Stimulated activated naive CD8-positive, alpha-beta T cell treated with anti-CD3 and anti-CD28 coated beads, Interleukin-15, Interleukin-2, amounts not matched to agents 100 ng/mL and 50 ng/mL, for 24 hours (primary cell): ENCODE measurements around the gene ZYG11B.
"Not testable (repeated sequence)": the region's sequence is repeated elsewhere in the genome, so short reads cannot be mapped to it uniquely, and the experiment has no call there.

Experiments
- H3K27ac Mint-ChIP-seq: one replicate; pipeline ENCODE4 v1.8.0; 2021; ENCODE audit warnings: mild to moderate bottlenecking, mixed read lengths
- H3K27me3 Mint-ChIP-seq: one replicate; pipeline ENCODE4 v1.8.0; 2021; ENCODE audit warnings: mixed read lengths
- H3K36me3 Mint-ChIP-seq: one replicate; pipeline ENCODE4 v1.8.0; 2021; ENCODE audit warnings: low read depth, mixed read lengths
- H3K4me1 Mint-ChIP-seq: one replicate; pipeline ENCODE4 v1.8.0; 2021; ENCODE audit warnings: low read depth, mixed read lengths
- H3K4me3 Mint-ChIP-seq: one replicate; pipeline ENCODE4 v1.8.0; 2021; ENCODE audit warnings: mild to moderate bottlenecking, mixed read lengths
- H3K9me3 Mint-ChIP-seq: one replicate; pipeline ENCODE4 v1.8.0; 2021; ENCODE audit warnings: mixed read lengths

Gene ZYG11B

DNA sequence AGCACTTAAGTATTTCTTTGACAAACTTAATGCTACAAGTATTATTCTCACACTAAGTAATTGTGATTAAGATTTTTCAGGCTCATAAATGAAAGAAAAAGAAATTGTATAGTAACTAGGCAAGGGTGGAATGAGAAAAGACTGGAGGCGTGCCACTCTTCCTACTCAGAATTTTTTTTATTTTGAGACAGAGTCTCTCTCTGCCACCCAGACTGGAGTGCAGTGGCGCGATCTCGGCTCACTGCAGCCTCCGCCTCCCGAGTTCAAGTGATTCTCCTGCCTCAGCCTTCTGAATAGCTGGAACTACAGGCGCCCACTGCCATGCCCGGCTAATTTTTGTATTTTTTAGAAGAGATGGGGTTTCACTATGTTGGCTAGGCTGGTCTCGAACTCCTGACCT lies 9.1 kb downstream of the ZYG11B start:
- H3K27me3 Mint-ChIP-seq, H3K36me3 Mint-ChIP-seq, H3K4me1 Mint-ChIP-seq, H3K4me3 Mint-ChIP-seq, H3K9me3 Mint-ChIP-seq, H3K27ac Mint-ChIP-seq: not testable (repeated sequence)

DNA sequence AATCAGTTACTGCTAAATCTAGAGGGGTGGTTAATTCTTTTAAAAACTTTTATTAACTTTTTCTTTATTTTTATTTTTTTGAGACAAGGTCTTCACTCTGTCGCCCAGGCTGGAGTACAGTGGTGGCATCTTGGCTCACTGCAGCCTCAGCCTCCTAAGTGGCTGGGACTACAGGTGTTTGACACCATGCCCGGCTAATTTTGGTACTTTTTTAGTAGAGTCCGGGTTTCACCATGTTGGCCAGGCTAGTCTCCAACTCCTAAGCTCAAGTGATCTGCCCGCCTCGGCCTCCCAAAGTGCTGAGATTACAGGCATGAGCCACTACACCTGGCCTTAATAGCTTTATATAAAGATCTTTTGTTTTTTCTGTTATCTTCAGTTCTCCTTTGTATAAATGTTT lies 11.9 kb downstream of the ZYG11B start:
- H3K4me1 Mint-ChIP-seq = peaks cover 12% of the 10 kb centered on the region
- H3K9me3 Mint-ChIP-seq = no peaks in the 10 kb centered on the region
- no peaks in the 10 kb centered on the region for H3K27me3 Mint-ChIP-seq
- H3K27ac Mint-ChIP-seq = no peak overlapping the region
- peaks cover 10% of the 10 kb centered on the region for H3K36me3 Mint-ChIP-seq
- H3K4me3 Mint-ChIP-seq = no peak overlapping the region

DNA sequence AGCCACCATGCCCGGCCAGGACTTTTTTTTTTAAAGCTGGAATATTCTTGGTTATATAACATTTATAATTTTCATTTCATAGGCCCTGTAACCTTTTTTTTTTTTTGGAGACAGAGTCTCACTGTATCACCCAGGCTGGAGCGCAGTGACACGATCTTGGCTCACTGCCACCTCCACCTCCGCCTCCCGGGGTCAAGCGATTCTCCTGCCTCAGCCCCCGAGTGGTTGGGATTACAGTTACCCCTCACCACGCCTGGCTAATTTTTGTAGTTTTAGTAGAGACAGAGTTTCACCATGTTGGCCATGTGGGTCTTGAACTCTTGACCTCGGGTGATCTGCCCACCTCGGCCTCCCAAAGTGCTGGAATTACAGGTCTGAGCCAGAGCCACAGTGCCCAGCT lies 12.6 kb downstream of the ZYG11B start:
- no peak overlapping the region for H3K4me3 Mint-ChIP-seq
- H3K36me3 Mint-ChIP-seq = peaks cover 10% of the 10 kb centered on the region
- no peak overlapping the region for H3K27ac Mint-ChIP-seq
- H3K9me3 Mint-ChIP-seq = no peaks in the 10 kb centered on the region
- peaks cover 12% of the 10 kb centered on the region for H3K4me1 Mint-ChIP-seq
- H3K27me3 Mint-ChIP-seq = no peaks in the 10 kb centered on the region

DNA sequence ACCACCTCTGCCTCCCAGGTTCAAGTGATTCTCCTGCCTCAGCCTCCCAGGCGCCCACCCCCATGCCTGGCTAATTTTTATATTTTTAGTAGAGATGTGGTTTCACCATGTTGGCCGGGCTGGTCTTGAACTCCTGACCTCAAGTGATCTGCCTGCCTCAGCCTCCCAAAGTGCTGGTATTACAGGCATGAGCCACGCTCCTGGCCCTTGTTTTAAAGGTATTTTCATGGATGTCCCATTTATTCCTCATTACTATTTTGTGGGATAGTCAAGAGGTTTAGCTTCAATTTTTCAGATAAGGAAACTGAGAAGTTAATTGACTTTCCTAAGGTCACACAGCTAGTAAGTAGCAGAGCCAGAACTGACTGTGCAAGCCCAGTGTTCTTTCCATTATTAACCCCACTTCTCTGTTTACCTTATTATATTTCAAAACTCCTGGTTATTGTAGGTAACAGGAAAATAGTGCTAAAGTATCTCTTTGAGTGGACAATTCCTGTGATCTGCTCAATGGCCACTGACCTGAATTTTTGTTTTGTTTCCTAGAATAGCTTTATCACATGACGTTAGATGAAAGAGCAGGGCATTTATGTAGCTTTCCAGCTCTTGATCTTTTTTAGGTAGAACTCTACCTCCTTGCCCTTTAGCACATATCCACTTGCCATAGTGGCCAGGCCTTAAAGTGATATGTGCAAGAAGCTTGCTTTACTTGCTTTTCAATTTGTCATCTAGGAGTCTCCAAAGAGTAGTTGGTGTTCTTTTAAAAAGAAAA lies 13.6 kb downstream of the ZYG11B start:
- H3K4me3 Mint-ChIP-seq = no peak overlapping the region
- peak overlapping the region; percentile 11 for H3K27ac Mint-ChIP-seq
- H3K36me3 Mint-ChIP-seq = peaks cover 10% of the 10 kb centered on the region
- H3K27me3 Mint-ChIP-seq = no peaks in the 10 kb centered on the region
- H3K4me1 Mint-ChIP-seq = peaks cover 12% of the 10 kb centered on the region
- H3K9me3 Mint-ChIP-seq = no peaks in the 10 kb centered on the region

DNA sequence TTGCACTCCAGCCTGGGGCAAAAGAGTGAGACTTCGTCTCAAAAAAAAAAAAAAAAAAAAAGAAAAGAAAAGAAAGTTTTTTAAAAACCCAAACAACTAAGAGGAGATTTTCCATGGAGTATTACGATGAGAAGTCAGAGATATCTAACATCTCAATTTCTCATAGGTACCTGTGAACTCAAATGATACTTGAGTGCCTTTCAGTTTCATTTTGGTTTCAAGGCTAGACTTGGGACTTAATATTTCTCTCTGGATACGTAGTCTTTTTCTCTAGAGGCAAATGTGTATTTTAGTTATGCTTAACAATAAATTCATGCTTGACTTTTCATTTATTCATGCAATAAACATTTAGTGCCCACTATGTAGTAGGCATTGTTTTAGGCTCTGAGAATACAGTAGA lies 15.0 kb downstream of the ZYG11B start:
- H3K36me3 Mint-ChIP-seq = peaks cover 10% of the 10 kb centered on the region

DNA sequence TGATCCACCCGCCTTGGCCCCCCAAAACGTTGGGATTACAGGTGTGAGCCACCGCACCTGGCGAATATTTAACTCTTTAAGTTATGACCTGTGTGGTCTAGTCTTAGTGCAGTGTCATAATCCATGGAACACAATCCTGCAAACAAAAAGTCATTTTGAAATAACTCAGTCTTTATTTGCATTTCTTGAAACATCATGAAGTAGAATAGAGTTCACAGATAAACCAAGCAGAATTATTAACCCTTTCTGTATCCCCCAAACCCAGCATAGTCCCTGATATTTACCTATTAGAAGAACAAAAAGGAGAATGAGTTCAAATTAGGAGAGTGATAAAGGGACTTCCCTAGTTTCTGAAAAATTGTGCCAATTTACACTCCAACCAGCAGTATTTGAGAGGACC lies 19.9 kb downstream of the ZYG11B start:
- H3K9me3 Mint-ChIP-seq = no peaks in the 10 kb centered on the region
- H3K27me3 Mint-ChIP-seq = no peaks in the 10 kb centered on the region
- no peak overlapping the region for H3K27ac Mint-ChIP-seq
- no peak overlapping the region for H3K4me3 Mint-ChIP-seq
- H3K36me3 Mint-ChIP-seq = peaks cover 5% of the 10 kb centered on the region
- peaks cover 4% of the 10 kb centered on the region for H3K4me1 Mint-ChIP-seq

More for the DNA sequence above, 15.0 kb downstream of the ZYG11B start:
- peaks cover 12% of the 10 kb centered on the region for H3K4me1 Mint-ChIP-seq
- H3K4me3 Mint-ChIP-seq = no peak overlapping the region
- no peaks in the 10 kb centered on the region for H3K9me3 Mint-ChIP-seq
- H3K27ac Mint-ChIP-seq = no peak overlapping the region
- H3K27me3 Mint-ChIP-seq = no peaks in the 10 kb centered on the region

DNA sequence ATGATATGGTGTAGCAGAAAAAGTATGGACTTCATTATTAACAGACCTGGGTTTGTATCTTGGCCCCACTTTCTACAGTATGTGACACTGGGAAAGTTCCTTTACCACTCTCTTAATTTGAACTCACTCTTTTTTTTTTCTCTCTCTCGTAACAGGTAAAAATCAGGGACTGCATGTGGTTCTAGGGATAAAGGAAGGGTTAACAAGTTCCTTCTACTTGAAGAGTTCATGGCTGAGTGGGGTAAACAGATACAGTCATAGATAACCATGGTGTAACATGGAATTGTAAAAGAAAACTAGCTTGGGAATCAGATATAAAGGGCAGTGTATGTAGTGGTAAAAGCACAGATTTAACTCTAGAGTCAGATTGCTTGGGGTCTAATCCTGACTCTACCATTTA lies 21.2 kb downstream of the ZYG11B start:
- no peaks in the 10 kb centered on the region for H3K9me3 Mint-ChIP-seq
- no peaks in the 10 kb centered on the region for H3K36me3 Mint-ChIP-seq
- H3K27ac Mint-ChIP-seq = no peak overlapping the region
- H3K27me3 Mint-ChIP-seq = no peaks in the 10 kb centered on the region
- no peak overlapping the region for H3K4me3 Mint-ChIP-seq
- no peaks in the 10 kb centered on the region for H3K4me1 Mint-ChIP-seq

DNA sequence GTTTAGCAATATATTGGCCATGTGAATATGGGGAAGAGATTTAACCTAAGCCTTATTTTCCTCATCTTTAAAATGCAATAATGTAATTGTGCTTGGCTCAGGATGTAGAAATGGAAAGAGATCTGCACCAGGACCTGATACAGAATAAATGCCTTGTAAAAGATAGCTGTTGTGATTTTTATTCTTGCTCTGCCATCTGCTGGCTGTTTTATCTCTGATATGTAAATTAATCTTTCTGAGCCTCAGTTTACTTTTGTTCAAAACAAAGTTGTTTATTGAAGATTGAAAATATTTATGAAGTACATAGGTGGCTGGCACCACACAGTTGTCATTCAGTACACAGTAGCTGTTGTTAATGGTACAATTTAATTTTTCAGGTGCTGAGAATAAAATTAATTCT lies 21.9 kb downstream of the ZYG11B start:
- no peaks in the 10 kb centered on the region for H3K4me1 Mint-ChIP-seq
- H3K4me3 Mint-ChIP-seq = no peak overlapping the region
- H3K27ac Mint-ChIP-seq = no peak overlapping the region
- no peaks in the 10 kb centered on the region for H3K9me3 Mint-ChIP-seq
- H3K27me3 Mint-ChIP-seq = no peaks in the 10 kb centered on the region
- H3K36me3 Mint-ChIP-seq = no peaks in the 10 kb centered on the region

DNA sequence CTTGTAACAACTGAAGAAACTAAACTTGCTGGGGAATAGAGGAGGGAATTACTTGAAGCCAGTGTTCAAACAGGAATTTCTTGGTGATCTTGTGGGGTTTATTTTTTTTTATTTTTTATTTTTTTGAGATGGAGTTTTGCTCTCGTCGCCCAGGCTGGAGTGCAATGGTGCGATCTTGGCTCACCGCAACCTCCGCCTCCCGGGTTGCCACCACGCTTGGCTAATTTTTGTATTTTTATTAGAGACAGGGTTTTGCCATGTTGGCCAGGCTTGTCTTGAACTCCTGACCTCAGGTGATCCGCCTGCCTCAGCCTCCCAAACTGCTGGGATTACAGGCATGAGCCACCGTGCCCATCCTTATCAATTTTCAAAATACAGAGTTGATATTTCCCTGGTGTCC lies 23.2 kb downstream of the ZYG11B start:
- H3K27me3 Mint-ChIP-seq, H3K4me1 Mint-ChIP-seq, H3K36me3 Mint-ChIP-seq, H3K9me3 Mint-ChIP-seq, H3K27ac Mint-ChIP-seq, H3K4me3 Mint-ChIP-seq: not testable (repeated sequence)

DNA sequence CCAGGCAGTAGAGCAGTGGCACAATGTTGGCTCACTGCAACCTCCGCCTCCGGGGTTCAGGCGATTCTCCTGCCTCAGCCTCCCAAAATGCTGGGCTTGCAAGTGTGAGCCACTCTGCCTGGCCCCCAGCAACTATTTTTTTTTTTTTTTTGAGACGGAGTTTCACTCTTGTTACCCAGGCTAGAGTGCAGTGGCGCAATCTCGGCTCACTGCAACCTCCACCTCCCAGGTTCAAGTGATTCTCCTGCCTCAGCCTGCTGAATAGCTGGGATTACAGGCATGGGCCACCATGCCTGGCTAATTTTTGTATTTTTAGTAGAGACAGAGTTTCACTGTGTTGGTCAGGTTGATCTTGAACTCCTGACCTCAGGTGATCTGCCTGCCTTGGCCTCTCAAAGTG lies 23.9 kb downstream of the ZYG11B start:
- not testable (repeated sequence) for H3K36me3 Mint-ChIP-seq, H3K27me3 Mint-ChIP-seq, H3K9me3 Mint-ChIP-seq, H3K4me3 Mint-ChIP-seq, H3K4me1 Mint-ChIP-seq, H3K27ac Mint-ChIP-seq

DNA sequence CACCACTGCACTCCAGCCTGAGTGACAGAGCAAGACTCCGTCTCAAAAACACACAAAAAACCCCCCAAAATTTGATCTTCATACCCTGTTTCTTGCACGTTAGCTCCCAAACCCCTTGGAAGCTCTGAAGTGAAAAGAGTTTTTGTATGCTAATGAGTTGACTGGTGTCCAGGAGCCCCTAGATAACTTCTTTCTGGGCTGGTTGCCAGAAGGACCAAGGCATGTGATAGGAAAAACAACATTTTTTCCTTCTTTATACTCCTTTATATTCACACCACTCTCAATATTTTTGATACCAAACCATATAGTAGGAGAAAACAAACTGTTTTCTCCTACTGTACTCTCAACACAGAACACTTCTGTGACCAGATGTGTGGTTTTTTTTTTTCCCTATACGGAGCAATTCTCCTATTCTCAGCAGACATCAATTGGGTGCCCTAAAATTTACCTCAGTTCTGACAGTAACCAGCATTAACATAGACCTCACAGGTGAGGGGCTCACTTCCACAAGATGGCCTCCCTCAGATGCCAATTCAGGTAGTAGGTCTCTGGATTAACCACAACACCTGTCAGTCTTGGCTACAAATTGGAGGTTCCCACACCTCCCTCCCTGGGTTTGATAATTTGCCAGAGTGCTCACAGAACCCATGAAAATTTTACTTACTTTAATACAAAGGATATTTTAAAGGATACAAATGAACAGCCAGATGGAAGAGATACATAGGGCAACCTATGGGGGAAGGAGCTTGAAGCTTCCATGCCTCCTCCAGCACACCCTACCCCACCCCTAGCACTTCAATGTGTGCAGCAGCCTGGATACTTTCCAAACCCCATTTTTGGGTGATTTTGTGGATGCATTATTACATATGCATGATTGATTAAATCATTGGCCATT lies 25.6 kb downstream of the ZYG11B start:
- H3K27me3 Mint-ChIP-seq = no peaks in the 10 kb centered on the region
- no peaks in the 10 kb centered on the region for H3K4me1 Mint-ChIP-seq
- peaks cover 5% of the 10 kb centered on the region for H3K36me3 Mint-ChIP-seq
- H3K9me3 Mint-ChIP-seq = no peaks in the 10 kb centered on the region
- no peak overlapping the region for H3K27ac Mint-ChIP-seq
- no peak overlapping the region for H3K4me3 Mint-ChIP-seq

DNA sequence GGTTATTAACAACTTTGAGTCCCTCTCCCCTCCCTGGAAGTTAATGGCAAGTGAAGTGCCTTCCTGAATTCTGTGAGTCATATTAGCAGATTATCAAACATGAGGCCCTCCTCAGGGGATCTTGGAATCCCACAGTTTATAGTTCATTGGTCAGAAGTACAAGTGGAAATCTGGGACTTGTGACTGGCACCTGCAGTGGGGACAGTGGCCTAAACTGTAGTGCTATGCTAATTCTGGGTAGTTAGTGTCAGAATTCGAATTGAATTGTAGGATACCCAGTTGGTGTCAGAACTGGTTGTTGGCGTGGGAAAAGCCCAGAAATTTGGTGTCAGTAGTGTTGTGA lies 26.2 kb downstream of the ZYG11B start:
- no peaks in the 10 kb centered on the region for H3K9me3 Mint-ChIP-seq
- no peaks in the 10 kb centered on the region for H3K27me3 Mint-ChIP-seq
- no peaks in the 10 kb centered on the region for H3K4me1 Mint-ChIP-seq
- no peak overlapping the region for H3K4me3 Mint-ChIP-seq
- peaks cover 7% of the 10 kb centered on the region for H3K36me3 Mint-ChIP-seq
- no peak overlapping the region for H3K27ac Mint-ChIP-seq

DNA sequence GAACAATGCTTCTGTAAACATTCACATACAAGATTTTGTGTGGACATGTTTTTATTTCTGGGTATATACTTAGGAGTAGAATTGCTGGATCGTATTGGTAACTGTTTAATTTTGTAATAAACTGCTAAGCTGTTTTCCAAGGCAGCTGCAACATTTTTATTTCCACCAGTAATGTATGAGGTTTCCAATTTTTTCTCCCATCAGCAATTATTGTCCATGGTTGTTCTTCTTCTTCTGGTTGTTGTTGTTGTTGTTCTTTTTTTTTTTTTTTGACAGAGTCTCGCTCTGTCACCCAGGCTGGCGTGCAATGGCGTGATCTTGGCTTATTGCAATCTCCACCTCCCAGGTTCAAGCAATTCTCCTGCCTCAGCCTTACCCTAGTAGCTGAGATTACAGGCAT lies 26.9 kb downstream of the ZYG11B start:
- no peaks in the 10 kb centered on the region for H3K4me1 Mint-ChIP-seq
- peaks cover 11% of the 10 kb centered on the region for H3K36me3 Mint-ChIP-seq
- H3K4me3 Mint-ChIP-seq = no peak overlapping the region
- H3K27ac Mint-ChIP-seq = no peak overlapping the region
- no peaks in the 10 kb centered on the region for H3K9me3 Mint-ChIP-seq
- no peaks in the 10 kb centered on the region for H3K27me3 Mint-ChIP-seq

DNA sequence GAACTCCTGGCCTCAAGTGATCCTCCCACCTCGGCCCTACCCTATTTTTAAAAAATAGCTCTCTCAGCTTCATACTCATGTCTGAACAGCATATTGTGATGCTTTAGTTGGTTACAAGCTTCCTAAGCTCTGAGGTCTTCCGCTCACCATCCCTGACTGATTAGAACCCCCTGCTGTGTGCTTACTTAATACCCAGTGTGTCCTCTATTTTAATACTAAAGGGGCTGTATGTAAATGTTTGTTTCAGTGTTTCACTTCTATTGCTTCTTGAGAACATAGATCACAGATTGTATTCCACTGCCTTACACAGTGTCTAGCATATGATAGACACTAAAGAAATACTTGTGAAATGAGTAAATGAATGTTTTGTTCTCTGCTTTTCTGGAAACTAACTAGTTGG lies 29.8 kb downstream of the ZYG11B start:
- no peak overlapping the region for H3K27ac Mint-ChIP-seq
- H3K36me3 Mint-ChIP-seq = peaks cover 12% of the 10 kb centered on the region
- no peaks in the 10 kb centered on the region for H3K9me3 Mint-ChIP-seq
- no peaks in the 10 kb centered on the region for H3K4me1 Mint-ChIP-seq
- H3K4me3 Mint-ChIP-seq = no peak overlapping the region
- no peaks in the 10 kb centered on the region for H3K27me3 Mint-ChIP-seq

DNA sequence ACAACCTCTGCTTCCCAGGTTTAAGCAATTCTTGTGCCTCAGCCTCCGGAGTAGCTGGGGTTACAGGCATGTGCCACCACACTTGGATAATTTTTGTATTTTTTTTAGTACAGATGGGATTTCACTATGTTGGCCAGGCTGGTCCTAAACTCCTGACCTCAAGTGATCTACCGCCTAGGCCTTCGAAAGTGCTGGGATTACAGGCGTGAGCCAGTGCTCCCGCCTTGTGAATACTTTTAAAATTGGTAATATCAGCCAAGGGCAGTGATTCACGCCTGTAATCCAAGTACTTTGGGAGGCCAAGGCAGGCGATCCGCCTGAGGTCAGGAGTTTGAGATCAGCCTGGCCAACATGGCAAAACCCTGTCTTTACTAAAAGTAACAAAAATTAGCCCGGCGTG lies 33.7 kb downstream of the ZYG11B start:
- Mint-ChIP-seq H3K27me3 (no peaks in the 10 kb centered on the region), H3K9me3 (no peaks in the 10 kb centered on the region), H3K36me3 (peaks cover 21% of the 10 kb centered on the region), H3K27ac (no peak overlapping the region), H3K4me3 (no peak overlapping the region), H3K4me1 (no peaks in the 10 kb centered on the region)
